ENCODE results near the gene COMMD4.

COMMD4 gene

DNA sequence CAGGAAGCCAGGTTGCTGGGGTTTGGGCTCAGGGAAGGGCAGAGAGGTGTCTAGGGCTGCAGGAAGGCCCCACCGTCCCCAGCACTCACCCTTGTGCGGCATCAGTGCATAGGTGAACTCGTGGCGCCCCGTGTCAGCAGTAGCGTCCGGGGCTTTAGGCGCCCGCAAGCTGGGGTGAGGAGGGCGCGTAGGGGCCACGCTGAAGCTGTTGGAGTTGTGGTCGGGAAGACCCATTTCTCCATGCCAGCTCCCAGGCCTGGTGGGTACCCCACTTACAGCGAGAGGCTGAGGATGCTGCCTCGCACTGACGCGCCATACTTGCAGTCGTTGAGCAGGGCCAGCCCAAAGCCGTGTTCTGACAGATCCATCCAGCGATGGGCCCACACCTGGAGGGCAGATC is 20.7 kb downstream of the COMMD4 start:
- DNase-seq (ENCODE audit: low spot score): no peak

DNA sequence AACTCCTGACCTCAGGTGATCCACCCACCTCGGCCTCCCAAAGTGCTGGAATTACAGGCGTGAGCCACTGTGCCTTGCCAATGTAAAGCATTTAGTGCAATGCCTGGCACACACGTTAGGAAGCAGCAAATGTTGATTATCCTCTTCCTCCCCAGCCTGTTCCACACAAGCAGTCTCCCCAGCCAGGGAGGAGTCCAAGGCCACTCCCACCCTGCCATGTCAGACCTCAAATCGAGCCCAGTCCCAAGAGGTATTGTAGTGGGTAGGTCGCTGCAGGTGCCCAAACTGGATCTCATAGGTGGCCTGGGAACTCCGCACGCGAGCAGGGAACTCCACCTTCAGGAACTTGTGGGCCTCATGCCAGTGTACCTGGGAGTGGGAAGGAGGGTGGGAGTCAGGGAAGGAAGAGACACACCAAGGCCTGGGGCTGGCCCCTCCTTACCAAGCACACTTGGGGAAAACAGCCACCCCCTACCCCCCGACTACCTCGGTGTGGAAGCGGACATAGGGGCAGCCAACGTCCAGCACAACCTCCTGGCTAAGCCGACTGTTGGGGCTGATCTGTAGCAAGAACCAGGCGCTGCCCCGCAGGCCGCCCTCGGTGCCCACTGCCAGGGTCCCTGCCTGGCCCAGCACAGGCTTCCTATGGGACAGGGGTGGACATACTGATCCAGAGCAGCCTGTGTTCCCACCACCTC is 22.3 kb downstream of the COMMD4 start:
- no peak for DNase-seq (ENCODE audit: low spot score)

DNA sequence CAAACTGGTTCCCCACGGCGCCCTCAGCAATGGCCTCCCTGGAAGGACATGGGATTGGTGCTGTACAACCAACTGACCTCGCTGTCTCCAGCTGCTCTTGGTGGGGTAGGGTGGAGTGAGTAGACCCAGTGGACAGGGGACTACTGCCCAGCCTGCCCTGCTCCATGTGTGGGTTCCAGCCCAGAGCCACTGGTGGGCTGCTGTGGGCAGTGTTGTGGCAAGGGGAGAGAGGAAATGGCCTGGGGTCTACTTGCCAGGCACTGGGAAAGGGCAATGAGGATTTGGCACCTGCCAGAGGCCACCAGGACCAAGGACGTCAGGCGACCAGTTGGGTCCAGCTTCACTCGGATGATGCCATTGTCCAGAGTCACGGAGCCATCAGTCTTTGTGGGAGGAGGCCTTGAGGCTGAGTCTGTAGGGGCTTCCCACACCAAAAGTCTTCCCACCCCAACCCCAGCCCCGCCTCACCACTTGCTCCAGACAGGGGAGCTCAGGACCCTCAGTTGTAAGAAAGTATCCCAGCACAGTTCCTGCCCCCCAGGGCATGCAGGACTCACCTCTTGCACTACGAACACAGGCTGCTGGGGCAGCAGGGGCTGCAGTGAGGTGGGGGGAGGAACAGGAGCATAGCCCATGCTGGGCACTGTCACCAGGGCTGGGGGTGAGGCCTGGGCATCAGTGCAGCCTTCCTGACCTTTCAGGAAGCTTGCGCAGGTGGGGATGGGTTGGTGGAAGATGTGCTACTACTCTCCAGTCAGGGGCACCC is 23.1 kb downstream of the COMMD4 start:
- no peak for DNase-seq (ENCODE audit: low spot score)

DNA sequence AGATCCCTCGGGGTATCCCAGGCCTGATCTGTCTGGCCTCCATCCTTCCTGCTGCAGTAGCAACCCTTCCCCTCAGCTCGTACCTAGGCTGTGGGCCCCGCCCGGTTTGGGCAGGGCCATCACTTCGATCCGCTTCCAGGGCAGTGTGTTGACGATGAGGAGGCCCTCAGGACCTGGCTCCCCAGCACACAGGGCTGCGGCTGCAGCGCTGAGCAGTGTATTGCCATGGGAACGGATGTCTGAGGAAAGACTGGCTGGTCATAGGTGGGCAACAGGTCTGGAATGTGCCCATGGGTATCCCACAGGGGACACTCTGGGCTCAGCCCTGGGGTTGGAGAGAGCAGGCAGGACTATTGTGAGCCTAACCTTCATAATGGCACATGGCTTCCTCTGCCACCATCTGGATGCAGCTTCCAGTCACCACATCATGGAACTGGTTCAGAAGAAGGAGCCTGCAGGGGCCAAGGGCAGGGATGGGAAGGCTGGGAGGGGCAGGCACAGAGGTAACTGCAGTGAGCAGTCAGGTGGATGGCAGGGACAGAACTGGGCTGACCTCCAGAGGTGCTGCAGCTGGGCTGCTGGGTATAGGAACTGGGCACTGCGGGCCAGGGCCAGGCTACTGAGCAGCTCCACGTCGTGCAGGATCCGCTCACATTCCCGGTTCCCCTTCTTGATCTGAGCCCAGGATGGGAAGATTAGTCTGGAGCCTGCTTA is 23.8 kb downstream of the COMMD4 start:
- DNase-seq (ENCODE audit: low spot score): no peak

DNA sequence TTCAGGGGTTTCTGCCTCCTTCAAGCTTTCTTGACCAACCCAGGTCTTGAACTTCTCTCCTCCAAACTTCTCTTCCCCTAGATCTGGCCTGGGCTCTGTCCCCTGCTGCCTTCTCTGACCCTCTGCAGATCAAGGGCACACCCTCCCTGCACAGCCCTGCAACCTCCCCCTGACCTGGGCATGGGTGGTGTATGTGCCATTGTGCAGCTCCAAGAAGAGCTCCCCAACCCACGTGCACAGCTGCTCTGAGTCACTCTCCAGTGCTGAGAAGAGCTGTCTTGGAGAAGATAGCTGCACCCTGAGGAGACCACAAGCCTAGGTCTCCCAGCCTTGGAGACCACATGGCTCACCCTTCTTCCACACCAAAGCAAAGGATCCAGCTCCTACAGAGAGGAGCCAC is 24.5 kb downstream of the COMMD4 start:
- no peak for DNase-seq (ENCODE audit: low spot score)

DNA sequence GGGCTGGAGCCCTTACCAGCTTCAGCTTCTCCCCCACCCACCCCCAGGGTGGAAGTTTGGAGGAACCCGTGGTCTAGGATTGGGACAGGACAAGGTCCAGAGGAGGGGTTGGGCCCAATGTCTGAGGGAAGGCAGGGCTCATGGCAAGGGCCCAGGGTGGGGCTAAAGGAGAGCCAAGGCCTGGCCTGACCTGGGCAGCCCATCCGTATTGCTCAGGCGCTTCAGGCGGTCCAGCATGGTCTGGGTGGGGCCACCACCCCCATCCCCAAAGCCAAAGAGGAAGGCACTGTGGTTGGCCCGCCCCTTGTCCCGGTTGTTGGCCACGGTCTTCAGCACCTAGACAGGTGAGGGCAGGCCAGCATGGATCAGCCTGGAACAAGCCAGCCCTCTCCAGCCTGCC is 25.0 kb downstream of the COMMD4 start:
- DNase-seq (ENCODE audit: low spot score): no peak

DNA sequence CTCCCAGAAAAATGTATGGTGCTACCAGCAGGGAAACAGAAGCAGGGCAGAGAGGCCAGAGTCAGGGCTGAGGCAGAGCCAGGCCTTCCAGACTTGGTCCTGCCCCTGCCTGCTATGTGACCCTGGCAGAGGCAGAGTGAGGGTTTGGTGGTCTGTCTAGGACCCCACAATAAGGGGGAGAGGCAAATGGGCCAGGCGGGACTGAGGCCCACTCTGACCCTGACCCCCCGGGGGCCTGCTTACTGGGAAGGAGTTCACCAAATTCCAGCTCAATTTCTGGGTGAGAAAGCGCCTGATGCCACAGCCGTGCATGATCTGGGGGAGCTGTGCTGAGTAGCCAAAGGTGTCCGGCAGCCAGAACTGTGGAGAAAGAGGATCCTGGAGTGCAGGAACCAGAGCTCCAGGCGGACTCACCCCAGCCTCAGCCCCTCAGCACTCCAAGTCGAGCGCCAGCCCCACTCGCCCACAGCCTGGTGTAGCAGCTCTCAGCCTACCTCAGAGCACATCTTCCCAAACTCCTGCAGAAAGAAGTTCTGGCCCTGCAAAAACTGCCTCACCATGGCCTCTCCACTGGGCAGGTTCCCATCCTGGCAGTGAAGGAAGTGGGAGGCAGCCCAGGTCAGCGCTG is 25.6 kb downstream of the COMMD4 start:
- DNase-seq (ENCODE audit: low spot score): no peak

DNA sequence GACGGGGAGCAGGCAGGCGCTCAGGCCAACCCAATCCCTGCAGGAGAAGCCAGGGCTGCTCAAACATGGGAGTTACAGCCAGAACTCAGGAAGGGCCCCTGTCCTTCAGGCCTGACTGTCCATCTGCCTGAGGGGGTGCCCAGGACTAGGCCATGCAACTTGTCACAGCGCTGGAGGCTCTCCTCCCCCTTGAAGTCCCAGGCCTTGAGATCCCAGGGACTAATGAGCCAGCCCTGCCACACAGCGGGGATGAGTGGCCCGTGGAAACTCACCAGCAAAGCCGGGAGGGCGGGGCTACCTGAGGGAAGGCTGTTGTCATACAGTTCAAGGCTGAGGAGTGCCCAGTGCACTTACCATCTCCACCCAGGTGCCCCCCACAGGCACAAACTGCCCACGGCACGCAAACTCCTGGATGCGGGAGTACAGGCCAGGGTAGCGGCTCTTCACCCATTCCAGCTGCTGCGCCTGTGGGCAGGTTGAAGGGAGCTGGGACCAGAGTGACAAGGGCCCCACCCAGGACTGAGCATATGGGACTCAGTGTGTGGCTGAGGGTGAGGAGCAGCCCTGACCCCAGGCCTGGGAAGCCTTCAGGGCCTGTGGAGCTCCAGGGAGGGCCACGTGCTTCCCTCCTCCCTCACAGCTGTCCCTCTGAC is 26.3 kb downstream of the COMMD4 start:
- DNase-seq (ENCODE audit: low spot score): no peak

DNA sequence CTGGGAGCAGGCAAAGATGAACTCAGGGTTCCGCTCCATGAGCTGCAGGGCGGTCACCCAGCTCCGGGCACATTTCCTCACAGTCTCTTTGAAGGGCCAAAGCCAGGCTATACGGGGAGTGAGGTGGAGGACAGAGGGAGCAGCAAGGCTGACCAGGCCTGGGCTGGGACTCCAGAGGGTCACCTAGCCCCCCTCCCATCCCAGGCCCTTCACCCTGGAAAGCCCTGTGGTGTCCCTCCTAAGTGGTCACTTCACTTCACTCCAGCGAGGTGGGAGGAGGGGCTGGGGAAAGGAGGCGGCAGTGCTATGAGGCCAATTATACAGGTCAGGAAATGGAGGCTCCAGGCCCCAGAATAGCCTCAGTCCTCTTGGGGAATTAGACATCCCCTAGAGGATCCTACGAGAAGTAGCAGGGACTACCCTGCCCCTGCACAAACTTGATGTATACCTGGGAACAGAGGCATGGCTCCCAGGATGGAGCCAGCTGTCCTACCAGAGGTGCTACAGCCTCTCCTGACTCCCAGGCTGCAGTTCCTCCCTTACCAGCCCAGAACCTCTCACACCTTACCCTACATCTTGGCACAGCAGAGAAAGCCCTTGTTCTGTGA is 26.9 kb downstream of the COMMD4 start:
- DNase-seq (ENCODE audit: low spot score): no peak

DNA sequence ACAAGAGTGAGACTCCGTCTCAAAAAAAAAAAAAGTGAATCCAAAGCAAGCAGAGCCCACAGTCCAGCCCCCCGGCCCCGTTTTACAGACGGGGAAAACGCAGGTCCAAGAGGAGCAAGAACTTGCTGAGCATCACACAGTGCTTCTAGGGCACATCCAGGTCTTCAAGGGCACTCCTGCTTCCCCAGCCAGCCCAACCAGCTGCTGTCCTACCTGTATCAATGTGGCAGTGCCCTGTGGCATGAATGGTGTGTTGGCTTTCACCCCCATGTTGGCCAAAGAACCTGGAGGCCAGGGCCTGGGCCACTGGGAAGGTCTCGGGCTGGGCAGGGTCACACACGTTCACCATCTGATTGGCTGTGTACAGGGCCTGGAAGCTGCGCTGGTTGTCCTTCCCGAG is 27.9 kb downstream of the COMMD4 start:
- DNase-seq (ENCODE audit: low spot score): no peak

DNA sequence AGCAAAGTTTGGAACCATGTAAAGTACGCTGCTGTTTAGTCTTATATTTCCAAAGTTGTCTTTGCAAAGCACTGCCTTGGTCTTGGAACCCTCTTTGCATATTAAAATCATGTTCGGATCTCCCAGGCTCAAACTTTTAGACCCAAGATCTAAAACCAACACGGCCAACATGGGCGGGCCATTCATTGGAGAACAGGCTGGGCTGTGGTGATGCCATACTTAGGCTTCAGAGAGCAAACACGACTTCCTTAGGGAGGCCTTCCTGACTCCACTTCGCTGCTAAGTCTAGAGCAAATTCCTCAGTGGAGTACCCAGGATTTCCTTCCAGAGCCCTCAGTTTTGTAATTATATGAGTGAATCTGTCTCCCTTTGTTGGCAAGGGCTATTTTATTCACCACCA is 29.0 kb downstream of the COMMD4 start:
- no peak for DNase-seq (ENCODE audit: low spot score)

DNA sequence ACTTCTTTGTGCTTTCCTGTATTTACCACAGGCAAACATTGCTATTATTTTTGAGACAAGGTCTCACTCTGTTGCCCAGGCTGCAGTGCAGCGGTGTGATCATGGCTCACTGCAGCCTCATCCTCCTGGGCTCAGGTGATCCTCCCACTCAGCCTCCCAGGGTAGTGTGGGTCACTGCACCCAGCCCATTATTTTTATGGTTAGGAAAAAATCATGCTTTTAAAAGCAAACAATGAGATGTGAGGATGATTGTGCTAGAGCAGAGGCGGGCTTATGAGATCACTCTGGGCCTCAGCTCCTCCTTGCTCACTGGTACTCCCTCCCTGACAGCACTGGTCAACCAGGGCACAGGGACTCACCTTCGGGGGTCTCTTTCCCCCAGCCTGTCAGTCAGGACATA is 30.3 kb downstream of the COMMD4 start:
- no peak for DNase-seq (ENCODE audit: low spot score)

DNA sequence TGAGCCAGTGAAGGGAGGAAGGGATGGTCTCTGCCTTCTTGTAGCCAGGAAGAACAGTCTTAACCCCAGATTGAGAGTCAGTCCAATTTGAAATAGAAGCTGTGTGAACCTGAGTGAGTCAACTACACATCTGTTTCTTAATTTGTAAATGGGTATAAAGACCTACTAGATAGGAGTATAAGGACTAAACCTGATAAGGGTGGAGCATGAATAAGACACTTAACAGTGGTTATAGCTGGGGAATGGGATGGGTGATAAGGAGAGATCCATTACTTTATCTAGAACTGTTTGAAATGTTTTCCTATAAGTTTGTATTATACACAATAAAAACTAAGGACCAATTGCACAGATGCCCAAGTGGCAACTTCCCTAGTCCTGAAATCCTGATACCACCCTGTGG is 31.1 kb downstream of the COMMD4 start:
- no peak for DNase-seq (ENCODE audit: low spot score)

DNA sequence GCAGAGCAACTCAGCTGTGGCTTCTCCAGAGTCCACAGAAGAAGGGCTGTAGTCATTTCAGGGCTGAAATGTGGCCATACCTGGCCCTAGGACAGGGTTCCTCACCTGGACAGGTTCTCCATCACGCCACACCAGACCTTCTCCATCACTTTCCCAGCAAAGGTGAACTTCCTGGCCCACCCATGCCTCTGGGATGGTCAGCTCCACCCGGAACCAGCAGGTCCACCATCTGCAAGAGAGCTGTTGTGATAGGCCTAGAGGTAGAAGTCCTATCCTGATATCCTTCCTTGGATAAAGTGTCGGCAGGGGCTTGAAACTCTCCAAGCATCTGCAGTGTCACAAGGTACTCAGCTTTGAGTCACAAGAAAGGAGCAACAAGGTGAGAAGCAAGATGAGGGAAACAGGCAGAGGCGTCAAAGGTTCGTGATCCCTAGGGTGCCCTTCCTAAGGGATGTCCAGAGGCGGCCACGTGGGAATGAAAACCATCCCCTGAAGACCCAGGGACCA is 31.6 kb downstream of the COMMD4 start:
- DNase-seq (ENCODE audit: low spot score): no peak

DNA sequence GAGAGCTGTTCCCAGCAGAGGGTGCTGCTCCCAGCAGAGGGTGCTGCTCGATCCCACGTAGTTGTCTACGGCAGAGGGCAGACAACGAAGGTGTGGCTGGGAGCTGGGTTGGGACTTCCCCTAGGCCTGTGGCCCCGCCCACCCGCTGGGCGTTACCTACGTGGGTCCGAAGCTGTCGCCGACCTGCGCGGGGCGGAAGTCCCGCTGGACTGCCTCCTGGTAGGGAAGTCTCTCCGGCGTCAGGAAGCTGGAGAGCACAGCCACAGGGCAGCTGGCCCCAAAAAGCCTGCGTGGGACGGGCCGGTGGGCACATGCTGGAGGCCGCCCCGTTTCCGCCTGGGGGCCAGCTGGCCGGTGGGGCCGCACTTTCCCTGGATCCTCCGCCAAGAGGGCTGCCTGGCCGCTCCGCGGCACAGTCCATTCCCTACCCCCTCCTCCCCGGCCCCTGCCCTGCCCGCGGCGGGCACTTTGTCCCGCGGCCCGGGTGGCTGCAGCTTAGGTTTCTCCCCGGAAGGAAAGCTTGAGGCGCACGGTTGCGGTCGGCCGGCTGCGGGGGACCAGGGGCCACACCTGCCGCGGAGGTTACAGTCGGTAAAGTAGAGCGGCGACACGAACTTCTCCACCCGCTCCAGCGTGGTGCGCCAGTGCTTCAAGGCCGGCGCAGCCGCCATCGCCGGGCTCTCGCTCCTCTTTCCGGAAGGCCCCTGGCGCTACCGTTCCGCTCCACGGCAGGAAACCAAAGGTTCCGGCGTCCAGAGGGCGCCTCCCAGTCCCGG is 32.2 kb downstream of the COMMD4 start, which contains the start of gene MAN2C1:
Gene MAN2C1, minus strand, starts transcription at position 695 of the 776 bp plus-strand sequence. Its CDS starts 24 bp downstream, at position 671.
- DNase-seq (ENCODE audit: low spot score): peak; percentile 96

DNA sequence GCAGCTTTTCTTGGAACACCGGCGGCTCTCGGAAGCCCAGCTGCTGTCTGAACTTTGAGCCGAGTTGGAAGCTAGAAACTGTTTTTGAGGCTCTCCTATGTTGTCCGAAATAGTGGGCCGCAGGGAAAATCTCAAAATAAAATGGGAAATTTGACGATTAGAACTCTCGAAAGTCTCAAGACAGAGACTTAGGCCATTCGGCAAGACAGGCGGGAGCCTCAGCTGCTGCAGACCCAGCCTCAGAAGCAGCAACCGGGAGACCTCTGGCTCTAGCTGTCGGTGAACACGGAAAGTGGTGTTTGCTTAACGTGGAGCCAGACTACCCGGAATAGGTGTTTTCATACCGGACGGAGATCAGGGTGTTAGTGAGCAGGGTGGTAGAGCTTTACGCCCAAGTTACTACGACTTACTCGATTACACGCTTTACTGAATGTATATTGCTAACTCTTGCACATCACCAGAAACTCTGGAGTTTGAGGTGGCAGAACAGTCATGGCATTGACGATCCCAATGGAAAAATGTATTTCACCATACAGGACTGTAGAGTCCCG is 32.9 kb downstream of the COMMD4 start:
- no peak for DNase-seq (ENCODE audit: low spot score)

DNA sequence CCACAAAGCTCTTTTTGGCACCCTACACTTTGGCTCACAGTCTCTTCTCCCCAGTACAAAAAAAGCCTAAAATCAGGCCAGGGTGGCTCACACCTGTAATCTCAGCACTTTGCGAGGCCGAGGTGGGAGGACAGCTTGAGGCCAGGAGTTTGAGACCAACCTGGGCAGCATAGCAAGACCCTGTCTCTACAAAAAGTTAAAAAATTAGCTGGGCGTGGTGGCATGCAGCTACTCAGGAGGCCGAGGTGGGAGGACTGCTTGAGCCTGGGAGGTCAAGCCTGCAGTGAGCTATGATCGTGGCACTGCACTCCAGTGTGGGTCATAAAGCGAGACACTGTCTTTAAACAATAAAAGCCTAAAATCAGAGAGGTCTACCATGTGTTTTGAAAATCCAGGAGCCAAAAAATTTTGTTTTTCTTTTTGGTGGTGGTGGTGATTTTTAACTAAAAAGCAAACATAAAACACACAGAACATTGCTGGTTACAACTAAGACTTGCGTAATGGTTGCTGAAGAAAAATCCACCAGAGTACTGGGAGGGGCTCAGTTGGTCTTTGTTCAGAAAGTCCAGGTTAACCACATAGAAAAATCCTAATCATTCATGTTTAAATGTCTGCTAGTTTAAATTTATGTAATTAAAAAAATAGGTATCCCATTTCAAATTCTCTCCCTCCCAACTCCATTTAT is 34.2 kb downstream of the COMMD4 start:
- DNase-seq (ENCODE audit: low spot score): no peak

DNA sequence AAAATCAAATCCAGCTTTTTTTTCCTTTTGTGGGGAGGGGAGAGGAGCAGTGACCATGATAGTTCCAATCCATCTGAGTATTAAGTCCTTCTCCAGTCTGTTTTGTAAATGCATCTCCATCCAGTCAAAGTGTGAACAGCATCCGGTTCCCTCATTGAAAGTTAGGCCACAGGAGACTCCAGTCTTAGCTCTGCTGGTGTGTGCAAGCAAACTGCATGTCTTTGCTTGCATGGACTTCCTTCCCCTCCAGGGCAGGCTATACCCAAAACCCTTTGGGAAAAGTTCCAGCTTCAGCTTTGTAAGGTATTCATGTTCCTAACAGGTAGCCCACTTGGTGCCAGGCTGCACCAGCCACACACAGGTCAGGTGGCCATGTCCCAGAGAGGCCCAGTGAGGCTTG is 35.6 kb downstream of the COMMD4 start:
- no peak for DNase-seq (ENCODE audit: low spot score)

DNA sequence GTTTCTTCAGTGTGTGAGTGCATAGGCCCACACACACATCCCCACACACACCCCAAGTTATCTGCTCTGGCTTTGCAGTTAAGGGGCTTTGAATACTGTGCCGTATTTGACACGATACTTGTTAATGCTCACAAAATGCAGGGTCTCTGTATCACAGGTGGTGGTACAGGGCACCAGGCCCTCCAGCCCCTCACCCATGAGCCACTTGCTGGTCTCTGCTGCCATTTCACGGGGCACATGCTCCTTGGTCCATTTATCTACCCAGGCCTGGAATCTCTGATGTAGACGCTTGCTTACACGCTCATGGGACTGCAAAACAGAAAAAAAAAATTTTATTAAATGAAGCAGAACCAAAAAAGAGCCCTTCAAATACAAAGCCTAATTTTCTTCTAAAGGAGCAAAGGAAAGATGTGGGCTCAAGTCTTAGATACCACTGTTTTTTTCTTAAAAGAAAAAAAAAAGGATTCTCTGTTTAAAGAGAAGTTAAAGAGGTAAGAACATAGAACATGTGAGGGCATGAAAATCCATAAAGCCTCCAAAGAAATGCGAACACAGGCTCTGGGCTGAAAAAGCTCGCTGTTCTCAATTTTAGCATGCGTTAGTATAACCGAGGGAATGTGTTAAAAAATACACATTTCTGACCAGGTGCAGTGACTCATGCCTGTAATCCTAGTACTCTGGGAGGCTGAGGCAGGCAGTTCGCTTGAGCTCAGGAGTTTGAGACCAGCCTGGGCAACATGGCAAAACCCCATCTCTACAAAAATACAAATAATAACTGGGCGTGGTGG is 36.2 kb downstream of the COMMD4 start:
- DNase-seq (ENCODE audit: low spot score): no peak

All from Ammon's horn (tissue), 1 donor.